Measurements from ENCODE around the gene RIMBP3C.
"Not testable (repeated sequence)": the region's sequence is repeated elsewhere in the genome, so short reads cannot be mapped to it uniquely, and the experiment has no call there.

RIMBP3C gene, protein sequence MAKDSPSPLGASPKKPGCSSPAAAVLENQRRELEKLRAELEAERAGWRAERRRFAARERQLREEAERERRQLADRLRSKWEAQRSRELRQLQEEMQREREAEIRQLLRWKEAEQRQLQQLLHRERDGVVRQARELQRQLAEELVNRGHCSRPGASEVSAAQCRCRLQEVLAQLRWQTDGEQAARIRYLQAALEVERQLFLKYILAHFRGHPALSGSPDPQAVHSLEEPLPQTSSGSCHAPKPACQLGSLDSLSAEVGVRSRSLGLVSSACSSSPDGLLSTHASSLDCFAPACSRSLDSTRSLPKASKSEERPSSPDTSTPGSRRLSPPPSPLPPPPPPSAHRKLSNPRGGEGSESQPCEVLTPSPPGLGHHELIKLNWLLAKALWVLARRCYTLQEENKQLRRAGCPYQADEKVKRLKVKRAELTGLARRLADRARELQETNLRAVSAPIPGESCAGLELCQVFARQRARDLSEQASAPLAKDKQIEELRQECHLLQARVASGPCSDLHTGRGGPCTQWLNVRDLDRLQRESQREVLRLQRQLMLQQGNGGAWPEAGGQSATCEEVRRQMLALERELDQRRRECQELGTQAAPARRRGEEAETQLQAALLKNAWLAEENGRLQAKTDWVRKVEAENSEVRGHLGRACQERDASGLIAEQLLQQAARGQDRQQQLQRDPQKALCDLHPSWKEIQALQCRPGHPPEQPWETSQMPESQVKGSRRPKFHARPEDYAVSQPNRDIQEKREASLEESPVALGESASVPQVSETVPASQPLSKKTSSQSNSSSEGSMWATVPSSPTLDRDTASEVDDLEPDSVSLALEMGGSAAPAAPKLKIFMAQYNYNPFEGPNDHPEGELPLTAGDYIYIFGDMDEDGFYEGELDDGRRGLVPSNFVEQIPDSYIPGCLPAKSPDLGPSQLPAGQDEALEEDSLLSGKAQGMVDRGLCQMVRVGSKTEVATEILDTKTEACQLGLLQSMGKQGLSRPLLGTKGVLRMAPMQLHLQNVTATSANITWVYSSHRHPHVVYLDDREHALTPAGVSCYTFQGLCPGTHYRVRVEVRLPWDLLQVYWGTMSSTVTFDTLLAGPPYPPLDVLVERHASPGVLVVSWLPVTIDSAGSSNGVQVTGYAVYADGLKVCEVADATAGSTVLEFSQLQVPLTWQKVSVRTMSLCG (N-terminal part only)

DNA sequence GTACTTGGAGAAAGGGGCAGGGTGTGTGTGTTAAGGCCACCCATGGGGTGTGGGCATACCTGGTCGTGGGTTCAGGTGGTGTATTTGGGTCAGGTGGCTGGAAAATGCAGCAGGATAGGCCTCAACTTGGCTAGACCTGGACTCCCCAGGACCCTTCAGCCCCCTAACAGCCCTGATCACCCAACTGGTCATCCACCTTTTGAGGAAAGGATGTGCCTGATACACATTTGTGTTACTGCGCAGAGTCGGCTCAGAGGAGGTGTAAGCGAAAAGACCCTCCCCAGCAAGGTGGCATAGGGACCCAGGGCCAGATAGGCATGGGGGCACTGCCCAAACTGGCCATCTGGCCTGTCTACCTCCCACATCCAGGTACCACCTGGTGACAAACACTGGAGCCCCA is at the start of gene RIMBP3C:
TSS of gene RIMBP3C (minus strand) at position 101 of the 400 bp plus-strand sequence. CDS start 485 bp downstream, outside the sequence.
- not testable (repeated sequence) for DNase-seq (ENCODE audit: low spot score)

- no peak for DNase-seq (ENCODE audit: low spot score)
Observed at GRCh38 chr22:21599053-21599893, 48.0 kb upstream of the RIMBP3C start.

GRCh38 chr22:21598302-21598701 is 47.0 kb upstream of the RIMBP3C start:
- no peak for DNase-seq (ENCODE audit: low spot score)

- not testable (repeated sequence) for DNase-seq (ENCODE audit: low spot score)
Observed at GRCh38 chr22:21596356-21597135, 45.3 kb upstream of the RIMBP3C start.

GRCh38 chr22:21594865-21595452 is 43.7 kb upstream of the RIMBP3C start:
- peak; percentile 49 for DNase-seq (ENCODE audit: low spot score)

GRCh38 chr22:21593406-21594232 is 42.4 kb upstream of the RIMBP3C start:
- no peak for DNase-seq (ENCODE audit: low spot score)

- no peak for DNase-seq (ENCODE audit: low spot score)
Observed at GRCh38 chr22:21592422-21592821, 41.2 kb upstream of the RIMBP3C start.

DNA sequence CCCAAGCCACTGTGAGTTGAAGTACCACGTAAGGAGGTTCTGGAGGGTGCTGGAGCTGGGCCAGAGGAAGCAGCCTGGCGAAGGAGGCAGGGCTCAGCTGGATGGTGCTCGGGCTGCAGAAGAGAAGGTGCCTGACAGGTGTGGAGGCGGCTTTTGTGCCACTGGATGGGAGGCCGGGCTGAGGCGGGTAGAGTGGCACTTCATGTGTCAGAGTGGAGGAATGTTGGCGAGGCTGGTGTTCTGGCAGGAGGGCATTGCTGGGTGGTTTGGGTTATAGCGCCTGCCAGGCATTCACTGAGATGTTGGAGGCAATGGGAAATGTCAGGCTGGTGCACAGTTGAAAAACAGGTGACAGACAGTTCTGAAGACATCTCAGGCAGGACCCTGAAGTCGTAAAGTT is 40.4 kb upstream of the RIMBP3C start:
- DNase-seq (ENCODE audit: low spot score) = no peak

- peak; percentile 54 for DNase-seq (ENCODE audit: low spot score)
Observed at GRCh38 chr22:21590809-21591641, 39.8 kb upstream of the RIMBP3C start.

DNA sequence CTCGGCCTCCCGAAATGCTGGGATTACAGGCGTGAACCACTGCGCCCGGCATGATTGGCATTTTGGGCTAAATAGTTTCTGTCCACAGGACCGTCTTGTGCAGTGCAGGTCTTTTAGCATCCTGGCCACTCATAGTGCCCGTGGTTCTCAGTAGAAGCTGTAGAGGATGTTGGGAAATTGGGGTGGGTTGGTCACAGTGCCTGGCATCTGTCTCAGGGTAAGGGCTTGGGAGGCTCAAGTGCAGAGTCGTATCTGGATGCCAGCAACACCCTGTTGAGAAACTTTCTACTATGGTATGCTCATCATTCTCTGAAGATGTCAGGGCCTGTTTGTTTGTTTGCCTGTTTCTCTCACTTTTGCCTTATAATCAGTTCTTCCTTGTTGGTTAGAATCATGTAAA is 38.1 kb upstream of the RIMBP3C start:
- DNase-seq (ENCODE audit: low spot score) = no peak

- DNase-seq (ENCODE audit: low spot score) = peak; percentile 86
Observed at GRCh38 chr22:21587803-21588611, 36.7 kb upstream of the RIMBP3C start.

- DNase-seq (ENCODE audit: low spot score) = no peak
Observed at GRCh38 chr22:21585389-21585788, 34.1 kb upstream of the RIMBP3C start.

- no peak for DNase-seq (ENCODE audit: low spot score)
Observed at GRCh38 chr22:21582801-21583740, 31.8 kb upstream of the RIMBP3C start.

GRCh38 chr22:21581009-21581713 is 29.9 kb upstream of the RIMBP3C start:
- not testable (repeated sequence) for DNase-seq (ENCODE audit: low spot score)

- DNase-seq (ENCODE audit: low spot score) = not testable (repeated sequence)
Observed at GRCh38 chr22:21580623-21581007, 29.4 kb upstream of the RIMBP3C start.

DNA sequence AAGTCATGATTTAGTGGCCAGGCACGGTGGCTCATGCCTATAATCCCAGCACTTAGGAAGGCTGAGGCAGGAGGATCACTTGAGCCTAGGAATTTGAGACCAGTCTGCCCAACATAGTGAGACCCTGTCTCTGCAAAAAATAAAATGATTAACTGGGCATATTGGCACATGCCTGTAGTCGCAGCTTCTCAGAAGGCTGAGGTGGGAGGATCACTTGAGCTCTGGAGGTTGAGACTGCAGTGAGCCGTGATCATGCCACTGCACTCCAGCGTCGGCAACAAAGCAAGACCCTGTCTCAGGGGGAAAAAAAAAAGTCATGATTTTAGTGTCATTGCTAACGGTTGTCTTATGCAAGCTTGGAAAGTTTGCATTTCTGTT is 28.2 kb upstream of the RIMBP3C start:
- no peak for DNase-seq (ENCODE audit: low spot score)
